Stimulated activated naive CD8-positive, alpha-beta T cell treated with anti-CD3 and anti-CD28 coated beads, Interleukin-15, Interleukin-2, amounts not matched to agents 100 U/mL and 50 U/mL, for 24 hours (primary cell): Measurements from ENCODE around the gene PTCHD1.

Experiments used
- ATAC-seq: fragments of 150-1000 bp; cut with Tn5 transposase; one replicate; pipeline ENCODE4 v1.10.0; 2021
- DNase-seq: peaks from one replicate; pipeline ENCODE4 v3.0.0; 2021

PTCHD1 gene

DNA sequence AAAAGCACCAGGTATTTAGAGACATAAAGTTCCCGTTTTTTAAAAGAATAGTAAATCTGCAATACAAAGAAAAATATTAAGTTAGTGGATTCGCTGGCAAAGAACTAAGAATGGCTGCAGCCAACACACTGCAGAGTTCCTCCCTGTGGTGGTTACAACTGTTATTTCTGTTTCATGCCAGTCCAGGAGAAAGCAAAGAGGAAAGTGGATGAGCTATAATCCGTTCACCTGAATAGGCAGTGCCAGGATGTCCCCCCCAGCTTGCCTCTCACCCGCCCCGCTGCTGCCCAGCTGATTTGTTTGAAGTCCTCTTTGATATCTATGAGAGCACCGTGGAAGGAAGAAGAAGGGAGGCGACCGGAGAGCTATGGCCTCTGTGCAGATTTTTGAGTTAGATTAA lies 63.9 kb downstream of the PTCHD1 start:
- DNase-seq (no peak), ATAC-seq (no peak)

DNA sequence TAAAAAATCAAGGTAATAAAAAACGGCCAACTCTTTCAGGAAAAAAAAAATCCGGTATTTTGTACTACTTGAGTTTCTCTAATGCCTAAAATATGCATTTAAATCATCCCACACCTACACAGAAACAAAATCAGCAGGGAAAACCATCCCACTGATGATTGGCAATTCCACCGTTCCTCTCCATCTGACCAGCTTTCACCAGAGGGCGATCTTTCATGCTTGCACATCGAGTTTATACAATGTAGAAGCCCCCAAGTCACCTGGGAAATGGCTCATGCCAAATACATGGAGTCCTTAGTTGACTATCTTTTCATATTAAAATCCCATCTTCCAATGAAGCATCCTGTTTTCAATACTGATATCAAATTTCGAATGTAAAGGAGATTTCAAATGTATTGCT lies 69.2 kb downstream of the PTCHD1 start:
- ATAC-seq = no peak
- DNase-seq = no peak

DNA sequence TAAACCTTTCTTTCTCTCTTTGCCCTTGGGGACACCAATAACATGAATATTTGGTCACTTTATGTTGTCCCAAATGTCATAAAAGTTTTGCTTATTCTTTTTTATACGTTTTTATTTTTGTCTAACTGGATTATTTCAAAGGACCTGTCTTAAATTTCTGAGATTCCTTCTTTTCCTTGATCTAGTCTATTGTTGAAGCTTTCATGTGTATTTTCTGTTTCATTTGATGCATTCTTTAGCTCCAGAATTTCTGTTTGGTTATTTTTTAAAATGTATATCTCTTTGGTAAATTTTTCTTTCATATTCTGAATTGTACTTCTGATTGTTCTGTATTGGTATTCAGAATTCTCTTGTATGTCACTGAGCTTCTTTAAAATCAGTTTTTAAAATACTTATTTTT lies 88.3 kb downstream of the PTCHD1 start:
- ATAC-seq (no peak), DNase-seq (no peak)

DNA sequence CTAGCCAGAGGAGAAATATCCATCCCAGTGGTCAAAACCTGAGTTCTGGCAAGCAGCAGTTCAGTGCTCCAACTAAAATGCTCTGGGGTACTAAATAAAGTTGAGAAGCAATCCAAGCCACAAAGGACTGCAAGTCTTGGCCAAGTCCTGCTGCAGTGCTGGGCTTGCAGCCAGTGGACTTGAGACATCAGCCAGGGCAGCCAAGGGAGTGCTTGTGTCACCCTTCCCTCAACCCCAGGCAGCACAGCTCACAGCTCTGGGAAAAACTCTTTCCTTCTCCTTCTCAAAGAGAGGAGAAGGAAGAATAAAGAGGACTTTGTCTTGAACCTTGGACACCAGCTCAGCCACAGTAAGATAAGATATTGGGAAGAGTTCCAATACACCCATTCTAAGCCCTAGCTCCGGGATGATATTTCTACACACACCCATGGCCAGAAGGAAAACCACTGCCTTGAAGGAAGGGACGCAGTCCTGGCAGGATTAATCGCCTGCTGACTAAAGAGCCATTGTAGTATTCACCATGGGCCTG lies 99.8 kb downstream of the PTCHD1 start:
- DNase-seq = no peak
- no peak for ATAC-seq

DNA sequence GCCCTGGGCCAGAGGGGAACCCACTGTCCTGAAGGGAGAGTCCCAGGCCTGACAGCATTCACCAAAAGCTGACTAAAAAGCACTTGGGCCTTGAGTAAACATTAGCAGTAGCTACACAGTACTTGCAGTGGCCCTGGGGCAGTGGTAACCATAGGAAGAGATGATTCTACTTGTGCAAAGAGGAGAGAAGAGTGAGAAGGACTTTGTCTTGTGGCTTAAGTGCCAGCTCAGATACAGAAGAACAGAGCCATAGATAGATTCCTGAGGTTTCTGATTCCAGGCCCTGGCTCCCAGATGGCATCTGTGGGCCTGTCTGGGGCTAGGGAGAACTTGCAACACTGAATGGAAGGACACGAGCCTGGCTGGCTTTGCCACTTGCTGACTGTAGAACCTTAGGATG lies 100.5 kb downstream of the PTCHD1 start:
- ATAC-seq (no peak), DNase-seq (no peak)

DNA sequence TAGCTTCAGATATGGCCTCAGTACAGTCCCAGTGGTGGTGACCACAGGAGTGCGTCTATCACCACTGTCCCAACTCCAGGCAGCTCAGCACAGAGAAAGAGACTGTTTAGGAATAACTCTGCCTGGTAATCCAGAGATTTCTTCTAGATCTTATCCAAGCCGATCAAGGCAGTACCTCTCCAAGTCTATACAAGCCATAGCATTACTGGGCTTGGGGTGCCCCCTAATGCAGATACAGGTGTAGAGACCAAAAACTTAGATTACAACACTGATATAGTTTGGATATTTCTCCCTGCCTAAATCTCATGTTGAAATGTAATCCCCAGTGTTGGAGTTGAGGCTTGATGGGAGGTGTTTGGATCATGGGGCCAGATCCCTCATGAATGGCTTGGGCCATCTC lies 100.9 kb downstream of the PTCHD1 start:
- ATAC-seq (no peak), DNase-seq (no peak)

DNA sequence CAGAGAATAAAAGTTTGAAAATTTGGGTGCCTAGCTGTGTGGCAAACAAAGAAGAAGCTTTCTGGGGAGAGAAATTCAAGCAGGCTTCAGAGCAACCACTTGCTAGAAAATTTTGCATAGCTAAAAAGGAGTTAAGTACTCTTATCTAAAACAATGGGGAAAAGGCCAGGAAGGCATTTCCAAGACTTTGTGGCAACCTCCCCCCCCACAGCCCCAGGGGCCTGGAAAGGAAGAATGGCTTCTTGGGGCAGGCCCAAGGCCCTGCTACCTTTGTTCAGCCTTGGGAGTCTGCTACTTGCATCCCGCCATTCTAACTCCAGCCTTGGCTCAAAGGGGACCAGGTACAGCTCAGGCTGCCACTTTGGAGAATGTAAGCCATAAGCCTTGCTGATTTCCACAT lies 102.2 kb downstream of the PTCHD1 start:
- ATAC-seq (no peak), DNase-seq (no peak)

DNA sequence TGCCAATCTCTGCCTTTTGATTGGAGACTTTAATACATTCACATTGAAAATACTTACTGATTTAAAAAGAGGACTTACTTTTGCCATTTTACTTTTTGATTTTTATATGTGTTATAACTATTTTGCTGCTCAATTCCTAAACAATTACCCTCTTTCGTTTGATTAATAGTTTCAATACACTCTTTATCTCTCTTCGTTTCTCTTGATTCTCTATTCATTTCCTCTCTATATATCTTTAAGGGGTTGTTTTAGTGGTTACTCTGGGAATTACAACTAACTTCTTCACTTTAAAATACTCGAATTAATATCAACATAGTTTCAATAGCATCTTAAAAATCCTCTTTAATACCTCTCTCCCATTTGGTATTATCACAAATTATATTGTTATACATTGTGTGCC lies 116.6 kb downstream of the PTCHD1 start:
- no peak for ATAC-seq
- no peak for DNase-seq
